NCI-H82 treated with DMSO at 0.1 percent for 48 hours (cell line): ENCODE data around the gene HOPX.
"Not testable (repeated sequence)": the region's sequence is repeated elsewhere in the genome, so short reads cannot be mapped to it uniquely, and the experiment has no call there.

Source experiments
- DNase-seq: peaks from one replicate; lab custom pipeline; 2025; ENCODE audit not compliant: unreplicated experiment; lab: John Stamatoyannopoulos, UW

Gene HOPX, protein sequence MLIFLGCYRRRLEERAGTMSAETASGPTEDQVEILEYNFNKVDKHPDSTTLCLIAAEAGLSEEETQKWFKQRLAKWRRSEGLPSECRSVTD

DNA sequence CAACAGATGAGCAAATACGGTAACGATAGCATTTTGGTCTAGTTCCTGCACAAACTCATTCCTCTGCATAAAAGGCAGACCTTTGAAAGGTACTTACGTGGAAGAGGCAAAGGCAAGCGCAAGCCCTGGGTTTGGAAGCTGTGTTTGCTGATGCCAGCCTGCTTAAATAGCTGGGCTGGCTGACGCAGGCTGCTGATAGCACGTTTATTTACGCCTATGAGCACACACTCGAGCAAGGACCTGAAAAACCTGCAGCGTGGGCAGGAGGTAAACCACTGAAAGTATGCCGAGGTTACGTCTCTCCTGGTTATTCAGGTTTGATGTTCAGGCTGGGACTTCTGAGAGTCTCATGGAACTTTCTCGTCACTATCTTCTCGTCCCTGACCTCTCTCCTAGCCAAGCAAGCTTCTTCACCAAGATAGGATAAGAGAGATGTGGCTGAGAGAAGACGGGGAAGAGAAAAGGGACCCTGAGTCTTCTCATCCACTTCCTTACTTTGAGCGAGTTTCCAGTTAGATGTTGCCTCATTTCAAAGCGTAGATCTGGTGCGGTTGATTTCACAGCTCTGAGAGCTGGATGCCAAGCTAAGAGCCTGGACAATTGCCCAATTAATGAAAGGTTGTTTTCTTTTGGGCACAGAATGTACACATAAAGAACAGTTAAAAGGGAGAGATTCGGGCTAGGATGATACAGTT lies at the start of gene HOPX:
Gene HOPX (minus strand): TSS at position 139 of the 695 bp plus-strand sequence. CDS start 23,480 bp downstream, outside the sequence.
- DNase-seq, result no peak

GRCh38 chr4:56730097-56730496 lies 49.0 kb upstream of the HOPX start:
- DNase-seq, result no peak

- no peak for DNase-seq
Measured at GRCh38 chr4:56728512-56728911, 47.4 kb upstream of the HOPX start.

- no peak for DNase-seq
Measured at GRCh38 chr4:56727150-56727549, 46.1 kb upstream of the HOPX start.

- not testable (repeated sequence) for DNase-seq
Measured at GRCh38 chr4:56726593-56726992, 45.5 kb upstream of the HOPX start.

GRCh38 chr4:56723659-56724230 lies 42.6 kb upstream of the HOPX start:
- DNase-seq, result no peak

- DNase-seq, result no peak
Measured at GRCh38 chr4:56723201-56723605, 42.1 kb upstream of the HOPX start.

DNA sequence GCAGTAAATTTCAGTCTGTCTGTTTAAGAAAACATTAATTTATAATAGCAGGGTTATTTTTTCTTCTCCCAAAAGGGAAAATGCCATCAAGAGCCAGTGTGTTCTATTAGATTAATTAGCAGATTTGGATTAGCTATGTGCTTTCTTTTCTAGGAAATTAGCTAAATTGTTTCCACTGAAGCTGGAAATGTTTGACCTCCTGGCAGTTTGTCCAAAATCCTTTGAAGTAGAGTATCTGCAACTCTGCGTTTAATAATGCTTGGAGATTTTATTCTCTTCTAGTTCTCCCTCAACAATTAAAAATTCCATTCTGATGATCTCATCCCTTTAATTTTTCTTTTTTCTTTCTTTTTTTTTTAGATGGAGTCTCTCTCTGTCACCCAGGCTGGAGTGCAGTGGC lies 27.1 kb upstream of the HOPX start:
- DNase-seq, result no peak

DNA sequence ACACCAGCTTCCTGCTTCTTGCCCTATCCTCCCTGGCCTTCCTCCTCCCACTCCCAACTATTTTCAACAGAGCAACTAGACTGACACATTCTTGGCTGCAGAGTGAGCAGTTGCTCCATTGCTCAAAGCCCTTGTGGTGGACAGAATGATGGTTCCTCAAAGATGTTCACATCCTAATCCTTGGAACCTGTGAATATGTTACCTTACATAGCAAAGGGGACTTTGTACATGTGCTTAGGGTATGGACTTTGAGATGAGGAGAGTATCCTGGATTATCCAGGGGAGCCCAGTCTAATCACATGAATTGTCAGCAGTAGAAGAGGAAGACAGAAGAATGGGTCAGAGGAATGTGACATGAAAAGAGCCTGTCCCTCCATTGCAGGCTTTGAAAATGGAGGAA lies 24.9 kb upstream of the HOPX start:
- DNase-seq, result no peak

- DNase-seq, result no peak
Measured at GRCh38 chr4:56705334-56705733, 24.2 kb upstream of the HOPX start.

- DNase-seq, result no peak
Measured at GRCh38 chr4:56704089-56704871, 23.2 kb upstream of the HOPX start.

- no peak for DNase-seq
Measured at GRCh38 chr4:56703378-56703777, 22.3 kb upstream of the HOPX start.

DNA sequence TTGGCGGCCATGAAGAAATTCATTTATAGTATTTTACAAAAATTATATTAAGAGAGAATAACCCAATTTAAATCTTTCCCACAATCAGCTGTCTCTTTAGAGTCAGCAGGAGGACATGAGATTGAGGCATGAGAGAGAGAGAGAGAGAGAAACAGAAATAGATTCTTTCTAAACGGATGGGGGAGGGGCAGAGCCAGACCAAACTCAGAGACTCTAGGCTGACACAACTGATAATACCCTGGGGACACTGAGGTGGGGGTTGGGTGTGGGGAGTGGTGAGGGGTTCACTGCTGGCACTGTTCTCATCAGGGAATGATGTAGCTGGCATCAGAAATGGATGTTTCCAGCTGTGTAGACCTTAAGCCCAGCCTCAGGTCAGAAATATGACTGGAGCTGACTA lies 20.5 kb upstream of the HOPX start:
- DNase-seq, result peak; percentile 38

DNA sequence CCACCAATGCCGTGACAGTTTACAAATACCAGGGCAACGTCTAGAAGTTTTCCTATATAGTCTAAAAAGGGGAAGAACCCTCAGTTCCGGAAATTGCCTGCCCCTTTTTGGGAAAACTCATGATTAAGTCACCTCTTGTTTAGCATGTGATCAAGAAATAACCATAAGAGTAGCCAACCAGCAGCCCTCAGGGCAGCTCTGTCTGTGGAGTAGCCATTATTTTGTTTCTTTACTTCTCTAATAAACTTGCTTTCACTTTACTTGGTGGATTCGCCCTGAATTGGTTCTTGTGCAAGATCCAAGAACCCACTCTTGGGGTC lies 20.0 kb upstream of the HOPX start:
- no peak for DNase-seq

DNA sequence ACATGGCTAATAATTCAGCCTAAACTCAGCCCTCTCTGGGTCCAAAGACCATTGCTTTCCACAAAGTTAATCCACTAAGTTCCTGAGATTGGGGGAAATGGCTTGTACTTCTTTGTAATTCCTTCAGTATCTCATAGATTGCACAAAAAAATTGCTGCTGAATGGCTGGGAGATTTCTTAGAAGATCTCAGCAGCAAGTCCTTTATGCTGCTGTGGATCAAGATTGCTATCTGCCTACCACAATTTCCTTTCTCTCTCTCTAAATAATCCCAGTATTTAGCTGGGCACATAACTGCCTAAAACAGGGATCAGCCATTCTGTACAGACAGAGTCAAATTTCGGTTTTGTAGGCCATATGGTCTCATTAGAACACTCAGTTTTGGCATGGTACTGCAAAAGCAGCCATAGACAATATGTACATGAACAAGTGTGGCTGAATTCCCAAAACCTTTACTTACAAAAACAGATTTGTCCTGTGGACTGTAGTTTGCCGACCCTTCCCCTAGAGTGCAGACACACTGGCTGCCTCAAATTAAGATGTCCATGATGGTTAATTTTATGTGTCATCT lies 18.5 kb upstream of the HOPX start:
- no peak for DNase-seq

- DNase-seq, result no peak
Measured at GRCh38 chr4:56698329-56698728, 17.2 kb upstream of the HOPX start.

GRCh38 chr4:56696056-56696455 lies 15.0 kb upstream of the HOPX start:
- DNase-seq, result no peak

GRCh38 chr4:56693476-56693875 lies 12.4 kb upstream of the HOPX start:
- not testable (repeated sequence) for DNase-seq

DNA sequence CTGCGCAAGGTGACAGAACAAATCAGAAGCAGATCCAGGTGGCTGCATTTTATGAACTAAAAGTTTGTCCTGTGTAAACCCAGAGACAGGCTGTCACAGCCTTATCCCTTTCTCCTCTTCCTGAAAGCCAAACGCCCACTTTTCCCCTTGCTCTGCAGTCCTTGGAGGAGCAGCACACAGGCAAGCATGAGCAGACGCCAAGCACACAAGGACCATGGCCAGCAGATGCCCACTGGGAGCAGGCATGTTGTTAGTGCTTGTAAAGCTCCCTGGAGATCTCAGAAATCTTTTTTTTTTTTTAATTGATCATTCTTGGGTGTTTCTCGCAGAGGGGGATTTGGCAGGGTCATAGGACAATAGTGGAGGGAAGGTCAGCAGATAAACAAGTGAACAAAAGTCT lies 11.5 kb upstream of the HOPX start:
- peak; percentile 37 for DNase-seq

GRCh38 chr4:56691425-56691824 lies 10.3 kb upstream of the HOPX start:
- DNase-seq, result no peak

GRCh38 chr4:56690393-56690792 lies 9.3 kb upstream of the HOPX start:
- DNase-seq, result no peak
